Left cardiac atrium (tissue), 4 donors: ENCODE measurements around the gene PIEZO1. TPM values are rescaled to one million over a fixed set of nuclear protein-coding genes. Genes with fewer than 3 reads are reported as not detected.

Source experiments
- ATAC-seq, 2 donors: fragments of 200-7000 bp; cut with Tn5 transposase; one replicate each; pipeline ENCODE4 v1.9.1; 2020; ENCODE audit warnings: mild to moderate bottlenecking in 2 of 2, moderate library complexity in 2 of 2
- DNase-seq: peaks from one replicate; pipeline ENCODE4 v3.0.0-alpha.2; 2020
- intact Hi-C, 2 donors: fragments of 100-400 bp; cut with DNase I; formaldehyde crosslinking; loops; one replicate each; pipeline versions ENCODE4 v1.14.1 to v1.15.1; 2022 to 2023
- total RNA-seq, 2 donors: library from RNA; stranded (reverse); fragmentation: NEBNext Ultra II Directional; extraction: Animal tissue kit (Norgen Biotek cat#: 25700); gene quantifications; one replicate each; pipeline ENCODE4 v1.2.1, GENCODE V29; 2021
- donor health status: DM: no; HTN: yes; CAD: no.
- donor health status: DM: no; HTN: yes; CAD: no; lungs with severe emphysema.
- donor health status: DM: yes; HTN: yes; CAD: no.
- donor health status: Dilated cardiomyopathy.

The PIEZO1 gene
- total RNA-seq, 2 donors from 2014 or later = 50.6 to 63.6 TPM

- intact Hi-C loops = loop anchor here (2.0 to 10.0 kb wide), 3 partner anchors 347 to 397 kb away; partner anchors contain the start of gene ZNF778 (in 1 of the 2)
- ATAC-seq = no peak
- no peak for DNase-seq
Measured at GRCh38 chr16:88817785-88818574, 33.0 kb upstream of the PIEZO1 start.

GRCh38 chr16:88816736-88817535, 31.9 kb upstream of the PIEZO1 start:
- intact Hi-C loops = loop anchor here (2.0 to 10.0 kb wide), 3 partner anchors 348 to 398 kb away; partner anchors contain the start of gene ZNF778 (in 1 of the 2)
- DNase-seq (no peak), ATAC-seq (no peak)

- DNase-seq = peak; percentile 45
- ATAC-seq = no peak
- intact Hi-C loops = loop anchor here (2.0 to 10.0 kb wide), 3 partner anchors 349 to 399 kb away; partner anchors contain the start of gene ZNF778 (in 1 of the 2)
Measured at GRCh38 chr16:88815901-88816589, 31.0 kb upstream of the PIEZO1 start.

GRCh38 chr16:88815227-88815626, 30.2 kb upstream of the PIEZO1 start:
- ATAC-seq (no peak), DNase-seq (no peak)
- intact Hi-C loops = loop anchor here (10.0 kb wide), 2 partner anchors 350 to 400 kb away; partner anchors contain the start of gene ZNF778 (in 1 of the 2)

- intact Hi-C loops = loop anchor here (10.0 kb wide), 2 partner anchors 351 to 401 kb away; partner anchors contain the start of gene ZNF778 (in 1 of the 2)
- no peak for ATAC-seq
- no peak for DNase-seq
Measured at GRCh38 chr16:88814144-88814502, 29.1 kb upstream of the PIEZO1 start.

- ATAC-seq (no peak), DNase-seq (no peak)
- intact Hi-C loops = loop anchor here (10.0 kb wide), 2 partner anchors 351 to 401 kb away; partner anchors contain the start of gene ZNF778 (in 1 of the 2)
Measured at GRCh38 chr16:88813269-88814143, 28.5 kb upstream of the PIEZO1 start.

GRCh38 chr16:88812513-88813268, 27.7 kb upstream of the PIEZO1 start:
- intact Hi-C loops = loop anchor here (10.0 kb wide), 2 partner anchors 352 to 402 kb away; partner anchors contain the start of gene ZNF778 (in 1 of the 2)
- ATAC-seq (peak; percentile 2 to 3), DNase-seq (peak; percentile 77)

GRCh38 chr16:88811769-88812512, 26.9 kb upstream of the PIEZO1 start, which contains the start of gene APRT:
Gene APRT (minus strand): TSS chr16:88811928. CDS start chr16:88811899, 29 bp downstream.
- ATAC-seq = peak; percentile 93 to 95
- DNase-seq = peak; percentile 94
- intact Hi-C loops = loop anchor here (10.0 kb wide), 2 partner anchors 353 to 403 kb away; partner anchors contain the start of gene ZNF778 (in 1 of the 2)

- peak; percentile 85 for DNase-seq
- intact Hi-C loops = loop anchor here (10.0 kb wide), 2 partner anchors 354 to 404 kb away; partner anchors contain the start of gene ZNF778 (in 1 of the 2)
- peak; percentile 78 to 86 for ATAC-seq
Measured at GRCh38 chr16:88810912-88811768, 26.1 kb upstream of the PIEZO1 start.

GRCh38 chr16:88810166-88810911, 25.3 kb upstream of the PIEZO1 start:
- DNase-seq (no peak), ATAC-seq (no peak)
- intact Hi-C loops = loop anchor here (10.0 kb wide), 2 partner anchors 354 to 404 kb away; partner anchors contain the start of gene ZNF778 (in 1 of the 2)

GRCh38 chr16:88809676-88810165, 24.7 kb upstream of the PIEZO1 start:
- intact Hi-C loops = loop anchor here (10.0 kb wide), 2 partner anchors 355 to 405 kb away; partner anchors contain the start of gene ZNF778 (in 1 of the 2)
- DNase-seq (no peak), ATAC-seq (no peak)

- DNase-seq (no peak), ATAC-seq (no peak)
- intact Hi-C loops = no loop called here
Measured at GRCh38 chr16:88809068-88809675, 24.2 kb upstream of the PIEZO1 start.

- intact Hi-C loops = no loop called here
- ATAC-seq (no peak), DNase-seq (no peak)
Measured at GRCh38 chr16:88807626-88808453, 22.8 kb upstream of the PIEZO1 start.
